Mesenchymal stem cell (in vitro differentiated cells and primary cell): Measurements from ENCODE around the gene SLC4A7.
"Not testable (repeated sequence)": the region's sequence is repeated elsewhere in the genome, so short reads cannot be mapped to it uniquely, and the experiment has no call there.

Experiments used
- DNase-seq: peaks from one replicate; pipeline ENCODE4 v3.0.0-alpha.2; 2013
- H2AFZ ChIP-seq: one replicate; pipeline ENCODE4 v1.6.1; 2013; ENCODE audit warnings: low read depth, mild to moderate bottlenecking, control low read depth, inconsistent platforms, low read length, moderate library complexity
- H2AK5ac ChIP-seq: 2 replicates; pipeline ENCODE4 v1.6.1; 2013; ENCODE audit warnings: low read length, moderate library complexity, mild to moderate bottlenecking, inconsistent platforms; ENCODE audit not compliant: severe bottlenecking
- H2BK120ac ChIP-seq: one replicate; pipeline ENCODE4 v1.6.1; 2013; ENCODE audit warnings: low read depth, mild to moderate bottlenecking, inconsistent platforms, low read length, moderate library complexity
- H2BK12ac ChIP-seq, 2 experiments: one replicate each; pipeline ENCODE4 v1.6.1; 2013; ENCODE audit warnings: inconsistent platforms in 2 of 2, low read length in 2 of 2, mild to moderate bottlenecking in 2 of 2, moderate library complexity in 2 of 2, control low read depth in 1 of 2
- H2BK15ac ChIP-seq: one replicate; pipeline ENCODE4 v1.6.1; 2013; ENCODE audit warnings: mild to moderate bottlenecking, low read depth, inconsistent platforms; ENCODE audit not compliant: poor library complexity, severe bottlenecking
- H2BK5ac ChIP-seq: 2 replicates; pipeline ENCODE4 v1.6.1; 2013; ENCODE audit warnings: low read depth, mild to moderate bottlenecking, low read length, control low read depth, inconsistent platforms; ENCODE audit not compliant: poor library complexity, severe bottlenecking
- H3K14ac ChIP-seq, 2 experiments: one replicate each; pipeline ENCODE4 v1.6.1; 2013; ENCODE audit warnings: inconsistent platforms in 2 of 2, low read length in 2 of 2, control low read depth in 1 of 2, mild to moderate bottlenecking in 1 of 2, moderate library complexity in 1 of 2
- H3K18ac ChIP-seq, 2 experiments: one replicate each; pipeline ENCODE4 v1.6.1; 2013; ENCODE audit warnings: inconsistent platforms in 2 of 2, low read length in 2 of 2, control low read depth in 1 of 2, low read depth in 1 of 2, mild to moderate bottlenecking in 1 of 2
- H3K23ac ChIP-seq, 2 experiments: one replicate each; pipeline ENCODE4 v1.6.1; 2013; ENCODE audit warnings: inconsistent platforms in 2 of 2, low read length in 2 of 2, mild to moderate bottlenecking in 2 of 2, moderate library complexity in 2 of 2, control low read depth in 1 of 2
- H3K27ac ChIP-seq: 2 replicates; pipeline ENCODE4 v1.5.1; 2013; ENCODE audit warnings: mild to moderate bottlenecking, moderate library complexity, low read length, control low read depth, inconsistent platforms; ENCODE audit not compliant: poor library complexity, severe bottlenecking
- H3K27me3 ChIP-seq, 2 experiments: 2 replicates each; pipeline versions ENCODE4 v1.6.1 to v1.7.0; 2013; ENCODE audit warnings: low read length in 2 of 2, mild to moderate bottlenecking in 2 of 2, moderate library complexity in 2 of 2, control low read depth in 1 of 2, inconsistent platforms in 1 of 2; ENCODE audit not compliant: control insufficient read depth in 1 of 2, insufficient read depth in 1 of 2
- H3K36me3 ChIP-seq, 2 experiments: 2 replicates each; pipeline versions ENCODE4 v1.6.1 to v1.7.0; 2013; ENCODE audit warnings: low read length in 2 of 2, control low read depth in 1 of 2, inconsistent platforms in 1 of 2, low read depth in 1 of 2, mild to moderate bottlenecking in 1 of 2; ENCODE audit not compliant: insufficient read depth in 2 of 2, control insufficient read depth in 1 of 2
- H3K4ac ChIP-seq, 2 experiments: one replicate each; pipeline ENCODE4 v1.6.1; 2013; ENCODE audit warnings: inconsistent platforms in 2 of 2, low read length in 2 of 2, mild to moderate bottlenecking in 2 of 2, moderate library complexity in 2 of 2, control low read depth in 1 of 2, low read depth in 1 of 2
- H3K4me1 ChIP-seq: 2 replicates; pipeline ENCODE4 v1.6.1; 2013; ENCODE audit warnings: low read depth, low read length, control low read depth; ENCODE audit not compliant: control insufficient read depth, insufficient read depth
- H3K4me2 ChIP-seq: 2 replicates; pipeline ENCODE4 v1.6.1; 2013; ENCODE audit warnings: low read length, mild to moderate bottlenecking, inconsistent platforms; ENCODE audit not compliant: poor library complexity, severe bottlenecking
- H3K4me3 ChIP-seq, 2 experiments: 2 replicates each; pipeline versions ENCODE4 v1.5.1 to v1.7.0; 2013; ENCODE audit warnings: low read length in 2 of 2, mild to moderate bottlenecking in 2 of 2, control low read depth in 1 of 2, low read depth in 1 of 2; ENCODE audit not compliant: insufficient read depth in 1 of 2
- H3K79me1 ChIP-seq: replicated peaks from 2 replicates; pipeline ENCODE4 v1.6.1; 2013; ENCODE audit warnings: mild to moderate bottlenecking, control low read depth, low read length, inconsistent platforms; ENCODE audit not compliant: poor library complexity, severe bottlenecking
- H3K9ac ChIP-seq: 2 replicates; pipeline ENCODE4 v1.7.0; 2013; ENCODE audit warnings: mild to moderate bottlenecking, low read length, moderate library complexity
- H3K9me3 ChIP-seq: 2 replicates; pipeline ENCODE4 v1.7.0; 2013; ENCODE audit warnings: mild to moderate bottlenecking, low read length; ENCODE audit not compliant: control insufficient read depth
- H4K8ac ChIP-seq: one replicate; pipeline ENCODE4 v1.6.1; 2013; ENCODE audit warnings: inconsistent platforms, mild to moderate bottlenecking, low read length, moderate library complexity
- H4K91ac ChIP-seq: one replicate; pipeline ENCODE4 v1.6.1; 2013; ENCODE audit warnings: mild to moderate bottlenecking, low read length, inconsistent platforms
- WGBS: methylation state at CpG from one replicate; pipeline ENCODE4 v1.1.7; 2013; ENCODE audit warnings: mixed read lengths; 5-methylcytosine and 5-hydroxymethylcytosine counted together

The SLC4A7 gene

DNA sequence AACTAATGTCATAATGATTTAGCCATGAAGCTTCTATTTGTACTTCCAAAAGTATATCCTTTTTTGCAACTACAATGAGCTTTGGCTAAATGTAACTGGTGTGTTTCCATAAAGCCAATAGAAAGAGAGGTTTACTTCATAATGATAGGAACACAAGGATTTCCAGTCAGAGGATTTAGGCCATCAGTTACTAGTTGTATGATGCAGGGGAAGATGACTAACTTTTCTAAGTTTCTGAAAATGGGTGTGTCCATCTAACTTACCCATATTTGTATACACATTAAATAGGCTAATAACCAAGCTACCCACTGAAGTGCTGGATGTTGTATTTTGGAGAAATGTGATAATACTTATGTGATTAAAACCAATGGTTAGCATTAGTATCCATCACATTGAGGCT is 55.7 kb downstream of the SLC4A7 start:
- DNase-seq: no peak

DNA sequence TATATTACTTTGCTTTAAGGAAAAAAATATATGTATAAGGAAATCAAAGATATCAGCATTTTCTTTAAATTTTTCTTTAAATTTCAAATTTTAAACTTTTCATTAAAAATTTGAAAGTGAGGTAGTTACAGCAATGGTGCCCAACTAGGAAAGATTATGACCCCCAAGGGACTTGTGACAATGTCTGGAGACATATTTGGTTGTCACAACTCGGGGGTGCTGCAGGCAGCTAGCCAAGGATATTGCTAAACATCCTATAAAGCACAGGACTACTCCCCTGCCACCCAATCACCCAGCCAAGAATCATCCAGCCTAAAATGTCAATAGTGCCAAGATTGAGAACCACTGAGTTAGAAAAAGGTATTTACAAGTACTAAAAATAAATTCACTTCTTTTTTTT is 57.3 kb downstream of the SLC4A7 start:
- H3K23ac ChIP-seq: no peak overlapping the region
- H3K9ac ChIP-seq: no peak overlapping the region
- no peak overlapping the region for H2BK5ac ChIP-seq
- H2BK120ac ChIP-seq: no peak overlapping the region
- no peaks in the 10 kb centered on the region for H3K27me3 ChIP-seq
- H2BK12ac ChIP-seq: no peak overlapping the region
- H3K18ac ChIP-seq: no peak overlapping the region
- DNase-seq: no peak
- no peak overlapping the region for H2AFZ ChIP-seq
- no peak overlapping the region for H2AK5ac ChIP-seq
- H3K9me3 ChIP-seq: no peaks in the 10 kb centered on the region
- no peak overlapping the region for H3K27ac ChIP-seq
- no peak overlapping the region for H2BK15ac ChIP-seq
- peaks cover 12% of the 10 kb centered on the region for H3K79me1 ChIP-seq
- H4K8ac ChIP-seq: no peak overlapping the region
- H3K14ac ChIP-seq: no peak overlapping the region
- peaks cover 11% of the 10 kb centered on the region for H3K4me1 ChIP-seq
- H4K91ac ChIP-seq: no peak overlapping the region
- WGBS: 100% methylated on average over 1 of the region's 1 CpG
- H3K4me3 ChIP-seq: no peak overlapping the region
- H3K4ac ChIP-seq: no peak overlapping the region
- H3K36me3 ChIP-seq: peaks cover 12 to 89% of the 10 kb centered on the region in 2 experiments
- no peak overlapping the region for H3K4me2 ChIP-seq

More for the DNA sequence above, 55.7 kb downstream of the SLC4A7 start:
- Histone ChIP-seq H3K9ac (no peak overlapping the region), H3K4me2 (no peak overlapping the region), H2BK5ac (no peak overlapping the region), H3K4ac (no peak overlapping the region), H3K27me3 (no peaks in the 10 kb centered on the region), H2BK12ac (no peak overlapping the region), H3K36me3 (peaks cover 9 to 89% of the 10 kb centered on the region in 2 experiments), H3K79me1 (peaks cover 7% of the 10 kb centered on the region), H3K4me1 (peaks cover 11% of the 10 kb centered on the region), H2AK5ac (no peak overlapping the region), H2BK15ac (no peak overlapping the region), H4K91ac (no peak overlapping the region), H3K9me3 (no peaks in the 10 kb centered on the region), H3K23ac (no peak overlapping the region), H4K8ac (no peak overlapping the region), H3K18ac (no peak overlapping the region), H3K4me3 (no peak overlapping the region), H2BK120ac (no peak overlapping the region), H3K27ac (no peak overlapping the region), H3K14ac (no peak overlapping the region), H2AFZ (no peak overlapping the region)

DNA sequence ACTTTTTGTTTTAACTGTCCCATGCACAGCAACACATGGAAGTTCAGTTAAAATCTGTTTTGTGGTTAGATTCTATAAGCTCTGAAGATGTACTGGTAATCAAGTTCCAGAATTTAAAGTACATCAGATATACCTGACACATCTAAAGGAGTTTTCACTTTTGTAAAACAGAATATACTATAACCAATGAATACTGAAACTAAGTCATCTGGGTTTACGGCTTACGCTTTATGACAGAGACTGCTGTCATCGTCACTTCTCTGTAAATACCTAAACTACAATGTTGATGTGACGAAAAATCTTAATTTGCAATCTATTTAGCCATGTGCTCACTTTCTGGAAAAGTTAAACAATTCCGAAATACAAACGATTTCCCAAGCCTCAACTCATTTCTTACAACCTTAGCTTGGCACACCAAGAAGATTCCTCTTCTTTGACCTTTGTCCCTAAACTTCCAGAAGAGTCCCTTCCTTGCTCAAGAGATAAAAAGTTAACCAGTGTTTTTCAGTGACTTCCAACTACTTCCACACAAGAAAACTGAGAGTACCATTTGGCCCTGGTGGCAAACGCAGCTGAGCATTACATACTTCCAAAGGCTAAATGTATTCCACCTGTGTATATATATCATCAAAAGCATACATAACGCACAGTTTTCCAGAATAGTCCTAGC is 58.2 kb downstream of the SLC4A7 start:
- WGBS: 96% methylated on average over 8 of the region's 8 CpGs
- no peak overlapping the region for H3K4ac ChIP-seq
- no peak overlapping the region for H3K23ac ChIP-seq
- peaks cover 8% of the 10 kb centered on the region for H3K4me1 ChIP-seq
- no peak overlapping the region for H2BK12ac ChIP-seq
- peaks cover 16% of the 10 kb centered on the region for H3K79me1 ChIP-seq
- H3K9me3 ChIP-seq: no peaks in the 10 kb centered on the region
- no peak overlapping the region for H3K14ac ChIP-seq
- no peak overlapping the region for H4K91ac ChIP-seq
- no peak for DNase-seq
- H3K36me3 ChIP-seq: peaks cover 15 to 90% of the 10 kb centered on the region in 2 experiments
- no peak overlapping the region for H2AK5ac ChIP-seq
- H2BK15ac ChIP-seq: no peak overlapping the region
- no peak overlapping the region for H3K4me3 ChIP-seq
- H3K4me2 ChIP-seq: no peak overlapping the region
- no peak overlapping the region for H3K9ac ChIP-seq
- no peak overlapping the region for H2BK5ac ChIP-seq
- no peak overlapping the region for H3K27ac ChIP-seq
- no peak overlapping the region for H2AFZ ChIP-seq
- no peak overlapping the region for H4K8ac ChIP-seq
- no peaks in the 10 kb centered on the region for H3K27me3 ChIP-seq
- H2BK120ac ChIP-seq: no peak overlapping the region
- no peak overlapping the region for H3K18ac ChIP-seq

DNA sequence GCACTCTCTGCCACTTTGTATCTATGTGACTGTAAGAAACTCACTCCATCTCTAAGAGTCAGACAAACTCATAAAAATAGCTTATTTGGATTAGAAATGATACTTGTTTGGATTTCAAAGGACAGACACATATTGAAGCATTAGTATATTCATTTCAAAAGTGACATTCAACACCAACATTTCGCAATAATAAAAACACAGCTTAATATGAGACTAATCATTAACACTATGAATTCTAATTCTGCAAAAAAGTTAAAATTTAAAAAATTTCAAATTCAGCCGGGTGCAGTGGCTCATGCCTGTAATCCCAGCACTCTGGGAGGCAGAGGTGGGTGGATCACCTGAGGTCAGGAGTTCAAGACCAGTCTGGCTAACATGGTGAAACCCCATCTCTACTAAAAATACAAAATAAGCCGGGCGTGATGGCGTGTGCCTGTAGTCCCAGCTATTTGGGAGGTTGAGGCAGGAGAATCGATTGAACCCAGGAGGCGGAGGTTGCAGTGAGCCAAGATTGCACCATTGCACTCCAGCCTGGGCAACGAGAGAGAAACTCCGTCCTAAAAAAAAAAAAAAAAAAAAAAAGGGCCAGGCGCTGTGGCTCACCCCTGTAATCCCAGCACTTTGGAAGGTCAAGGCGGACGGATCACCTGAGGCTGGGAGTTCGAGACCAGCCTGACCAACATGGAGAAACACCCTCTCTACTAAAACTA is 59.2 kb downstream of the SLC4A7 start:
- H3K27me3 ChIP-seq, H3K18ac ChIP-seq, H3K4me2 ChIP-seq, H3K4ac ChIP-seq, H2BK12ac ChIP-seq, H3K9me3 ChIP-seq, H2BK5ac ChIP-seq, H3K23ac ChIP-seq, H3K4me1 ChIP-seq, H3K14ac ChIP-seq, H2AK5ac ChIP-seq, H4K8ac ChIP-seq, H2BK15ac ChIP-seq, H2BK120ac ChIP-seq, H3K27ac ChIP-seq, H4K91ac ChIP-seq, H3K4me3 ChIP-seq, H3K9ac ChIP-seq, DNase-seq, H2AFZ ChIP-seq: not testable (repeated sequence)
- peaks cover 16% of the 10 kb centered on the region for H3K79me1 ChIP-seq
- peaks cover 12 to 90% of the 10 kb centered on the region in 2 experiments for H3K36me3 ChIP-seq
- 100% methylated on average over 11 of the region's 13 CpGs for WGBS
